Left ventricle myocardium inferior (tissue), 1 donor: ENCODE data around the gene TMEM86B. TPM values are rescaled to one million over a fixed set of nuclear protein-coding genes. Genes with fewer than 3 reads are reported as not detected.

ENCODE experiments used
- DNase-seq: peaks from one replicate; pipeline ENCODE4 v3.0.0-alpha.2; 2020
- H3K27ac ChIP-seq: fragments of 200-600 bp; replicated peaks from 2 replicates; pipeline ENCODE4 v1.8.0; 2021
- H3K27me3 ChIP-seq: fragments of 200-600 bp; 2 replicates; pipeline ENCODE4 v1.8.0; 2021; ENCODE audit warnings: low read depth
- H3K36me3 ChIP-seq: fragments of 200-600 bp; 2 replicates; pipeline ENCODE4 v1.8.0; 2021
- H3K4me1 ChIP-seq: fragments of 200-600 bp; 2 replicates; pipeline ENCODE4 v1.8.0; 2021
- H3K4me3 ChIP-seq: fragments of 200-600 bp; 2 replicates; pipeline ENCODE4 v1.8.0; 2021; ENCODE audit warnings: mild to moderate bottlenecking, moderate library complexity
- H3K9me3 ChIP-seq: fragments of 200-600 bp; replicated peaks from 2 replicates; pipeline ENCODE4 v1.8.0; 2021
- CTCF ChIP-seq: fragments of 200-600 bp; IDR thresholded peaks from 2 replicates; pipeline ENCODE4 v1.8.0; 2021; ENCODE audit warnings: antibody characterized with exemption, mild to moderate bottlenecking, borderline replicate concordance
- intact Hi-C: fragments of 100-400 bp; cut with micrococcal nuclease; formaldehyde crosslinking; loops from one replicate; pipeline ENCODE4 v1.11.0; 2022
- total RNA-seq: library from RNA; stranded (reverse); fragmentation: NEBNext Ultra II Directional; extraction: Animal tissue kit (Norgen Biotek cat#: 25700); gene quantifications from one replicate; pipeline ENCODE4 v1.2.1, GENCODE V29; 2021
- donor health status: DM: no; HTN: yes; CAD: no; lungs with severe emphysema.

The TMEM86B gene
- total RNA-seq, 1 donor from 2014 or later: 2.1 TPM

GRCh38 chr19:55272142-55272541, 43.6 kb upstream of the TMEM86B start:
- Histone ChIP-seq H3K4me1 (no peaks in the 10 kb centered on the region), H3K27me3 (no peaks in the 10 kb centered on the region), H3K4me3 (no peak overlapping the region), H3K36me3 (peaks cover 60% of the 10 kb centered on the region), H3K9me3 (no peaks in the 10 kb centered on the region), H3K27ac (no peak overlapping the region)
- no peak for TF ChIP-seq CTCF
- intact Hi-C loops: no loop called here
- no peak for DNase-seq

GRCh38 chr19:55270172-55270942, 41.8 kb upstream of the TMEM86B start:
- intact Hi-C loops: no loop called here
- Histone ChIP-seq H3K36me3 (peaks cover 49% of the 10 kb centered on the region), H3K27me3 (no peaks in the 10 kb centered on the region), H3K9me3 (no peaks in the 10 kb centered on the region), H3K4me3 (no peak overlapping the region), H3K4me1 (no peaks in the 10 kb centered on the region), H3K27ac (no peak overlapping the region)
- no peak for TF ChIP-seq CTCF
- no peak for DNase-seq

DNA sequence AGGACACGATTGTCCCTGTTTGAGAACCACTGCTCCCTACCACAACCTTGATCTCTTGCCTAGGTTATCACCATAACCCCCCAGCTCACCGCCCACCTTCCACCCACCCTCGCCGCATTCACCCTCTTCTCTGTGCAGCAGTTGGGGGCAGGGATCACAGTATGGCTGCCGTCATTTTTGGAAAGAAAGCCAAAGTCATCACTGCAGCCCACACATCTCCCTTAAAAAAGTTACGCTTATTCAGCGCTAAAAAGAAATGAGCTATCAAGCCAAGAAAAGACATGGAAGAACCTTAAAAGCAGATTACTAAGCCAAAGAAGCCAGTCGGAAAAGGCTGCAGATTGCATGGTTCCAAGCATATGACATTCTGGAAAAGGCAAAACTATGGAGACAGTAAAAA, 40.7 kb upstream of the TMEM86B start:
- peaks cover 45% of the 10 kb centered on the region for H3K36me3 ChIP-seq
- DNase-seq: no peak
- intact Hi-C loops: no loop called here
- H3K9me3 ChIP-seq: no peaks in the 10 kb centered on the region
- TF ChIP-seq CTCF: no peak
- no peaks in the 10 kb centered on the region for H3K27me3 ChIP-seq
- no peak overlapping the region for H3K27ac ChIP-seq
- no peaks in the 10 kb centered on the region for H3K4me1 ChIP-seq
- H3K4me3 ChIP-seq: no peak overlapping the region

DNA sequence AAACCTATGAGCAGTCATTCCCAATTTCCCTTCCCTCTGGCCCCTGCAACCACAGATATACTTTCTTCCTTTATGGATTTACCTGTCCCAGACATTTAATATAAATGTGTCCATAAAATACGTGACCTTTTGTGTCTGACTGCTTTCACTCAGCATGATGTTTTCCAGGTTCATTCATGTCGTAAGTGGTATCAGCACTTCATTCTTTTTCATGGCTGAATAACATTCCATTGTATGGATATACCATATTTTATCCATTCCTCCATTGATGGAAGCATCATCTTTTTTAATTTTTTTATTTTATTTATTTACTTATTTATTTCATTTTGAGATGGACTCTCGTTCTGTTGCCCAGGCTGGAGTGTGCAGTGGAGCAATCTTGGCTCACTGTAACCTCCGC, 38.3 kb upstream of the TMEM86B start:
- H3K36me3 ChIP-seq: peaks cover 28% of the 10 kb centered on the region
- no peak for TF ChIP-seq CTCF
- no peak for DNase-seq
- H3K9me3 ChIP-seq: no peaks in the 10 kb centered on the region
- H3K27me3 ChIP-seq: no peaks in the 10 kb centered on the region
- H3K27ac ChIP-seq: no peak overlapping the region
- intact Hi-C loops: no loop called here
- H3K4me1 ChIP-seq: no peaks in the 10 kb centered on the region
- no peak overlapping the region for H3K4me3 ChIP-seq

- H3K27me3 ChIP-seq: no peaks in the 10 kb centered on the region
- no peak for TF ChIP-seq CTCF
- no peaks in the 10 kb centered on the region for H3K4me1 ChIP-seq
- no peak overlapping the region for H3K4me3 ChIP-seq
- DNase-seq: no peak
- H3K27ac ChIP-seq: no peak overlapping the region
- H3K36me3 ChIP-seq: peaks cover 27% of the 10 kb centered on the region
- intact Hi-C loops: no loop called here
- no peaks in the 10 kb centered on the region for H3K9me3 ChIP-seq
These were observed 37.8 kb upstream of the TMEM86B start for GRCh38 chr19:55266404-55266803.
